WTC11 (cell line): ENCODE results near the gene GALNT11.

Experiments used
- CTCF ChIP-seq: fragments of 200-600 bp; IDR thresholded peaks from 2 replicates; pipeline ENCODE4 v1.8.0; 2022; ENCODE audit warnings: antibody characterized with exemption
- ELF4 ChIP-seq: sonication (generic); formaldehyde crosslinking; IDR thresholded peaks from 2 replicates; pipeline ENCODE4 v1.8.1; 2022; ENCODE audit warnings: low read depth, mild to moderate bottlenecking, moderate library complexity, missing genetic modification reagents
- NR2C2 ChIP-seq: sonication (generic); formaldehyde crosslinking; IDR thresholded peaks from 2 replicates; pipeline ENCODE4 v1.8.0; 2022; ENCODE audit warnings: mild to moderate bottlenecking, missing genetic modification reagents

- TF ChIP-seq ELF4 (CRISPR knock-in tag) (no peak), CTCF (no peak), NR2C2 (no peak)
Measured at GRCh38 chr7:152140560-152140959, 115.1 kb downstream of the GALNT11 start.
